Retinal pigment epithelial cell (primary cell): ENCODE measurements around the gene PTMA.

ENCODE experiments used
- DNase-seq: peaks from one replicate; pipeline ENCODE4 v3.0.0-alpha.2; 2010; ENCODE audit warnings: low read depth
- H3K4me3 ChIP-seq: 2 replicates; pipeline ENCODE4 v1.5.1; 2011; ENCODE audit warnings: mild to moderate bottlenecking, low read length, control low read depth, moderate library complexity
- CTCF ChIP-seq: conservative IDR thresholded peaks from 2 replicates; pipeline ENCODE4 v1.5.1; 2011; ENCODE audit warnings: low read depth, low read length, control low read depth, inconsistent platforms

The PTMA gene

GRCh38 chr2:231761735-231762134, 53.4 kb downstream of the PTMA start:
- no peak overlapping the region for H3K4me3 ChIP-seq
- TF ChIP-seq CTCF: no peak
- DNase-seq: no peak
